Osteoblast (primary cell): Measurements from ENCODE around the gene ACBD6. TPM values are rescaled to one million over a fixed set of nuclear protein-coding genes. Genes with fewer than 3 reads are reported as not detected.

Source experiments
- DNase-seq: peaks from one replicate; pipeline ENCODE4 v3.0.0; 2011; ENCODE audit warnings: low spot score, mixed read lengths; ENCODE audit not compliant: insufficient read length; ENCODE audit errors: missing footprints
- H2AFZ ChIP-seq: 2 replicates; pipeline ENCODE4 v1.6.0; 2011; ENCODE audit warnings: mild to moderate bottlenecking, low read length
- H3K27ac ChIP-seq: 2 replicates; pipeline ENCODE4 v1.5.1; 2011; ENCODE audit warnings: mild to moderate bottlenecking, low read depth, low read length, moderate library complexity
- H3K27me3 ChIP-seq: 2 replicates; pipeline ENCODE4 v1.6.0; 2012; ENCODE audit warnings: mild to moderate bottlenecking, control low read depth, inconsistent platforms, low read length, moderate library complexity; ENCODE audit not compliant: insufficient read depth
- H3K36me3 ChIP-seq: 2 replicates; pipeline ENCODE4 v1.5.1; 2011; ENCODE audit warnings: mild to moderate bottlenecking, low read length, control low read depth, moderate library complexity; ENCODE audit not compliant: insufficient read depth
- H3K4me1 ChIP-seq: 2 replicates; pipeline ENCODE4 v1.5.1; 2011; ENCODE audit warnings: mild to moderate bottlenecking, low read length, control low read depth, moderate library complexity; ENCODE audit not compliant: insufficient read depth
- H3K4me2 ChIP-seq: 2 replicates; pipeline ENCODE4 v1.6.0; 2011; ENCODE audit warnings: mild to moderate bottlenecking, low read length; ENCODE audit not compliant: insufficient read depth
- H3K4me3 ChIP-seq: fragments of 200-600 bp; sonication (generic); 3 replicates; pipeline ENCODE4 v1.5.1; 2012; ENCODE audit warnings: mild to moderate bottlenecking, low read length, inconsistent platforms; ENCODE audit not compliant: insufficient read depth
- H3K79me2 ChIP-seq: 2 replicates; pipeline ENCODE4 v1.6.0; 2012; ENCODE audit warnings: mild to moderate bottlenecking, low read length, control low read depth, inconsistent platforms; ENCODE audit not compliant: insufficient read depth
- H3K9me3 ChIP-seq: 2 replicates; pipeline ENCODE4 v1.5.1; 2011; ENCODE audit warnings: low read depth, low read length, control low read depth
- H4K20me1 ChIP-seq: 2 replicates; pipeline ENCODE4 v1.6.0; 2012; ENCODE audit warnings: mild to moderate bottlenecking, low read length, control low read depth; ENCODE audit not compliant: insufficient read depth
- total RNA-seq: library from RNA; depleted of rRNA; stranded (reverse); fragments of >200 nt; gene quantifications from 2 replicates; pipeline ENCODE4 v1.2.3, GENCODE V29; 2012
- TF ChIP-seq, protein P1 (sequence below): IDR thresholded peaks from 2 replicates; pipeline ENCODE4 v1.5.1; 2011; ENCODE audit warnings: mild to moderate bottlenecking, low read depth, low read length, moderate library complexity; ENCODE audit errors: extremely low read depth

Gene ACBD6
- total RNA-seq, 1 donor = 55.7 TPM

DNA sequence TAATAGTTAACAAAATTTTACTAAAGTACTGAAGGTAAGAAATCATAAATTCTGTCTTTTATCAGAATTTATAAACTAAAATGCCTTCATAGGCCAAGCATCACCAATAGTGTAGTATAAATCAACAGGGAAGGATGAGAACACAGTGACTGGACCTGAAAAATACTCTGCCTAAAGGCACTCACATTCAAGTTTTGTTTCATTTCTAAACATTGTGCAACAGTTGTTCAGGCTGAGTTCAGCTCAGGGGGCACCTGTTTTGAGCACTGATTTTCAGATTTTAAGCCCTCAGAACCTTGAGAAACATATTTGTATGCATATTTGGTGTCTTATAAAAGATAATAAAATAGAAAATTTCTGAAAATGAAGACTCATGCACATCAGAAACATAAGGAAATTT, 12.4 kb downstream of the ACBD6 start:
- H3K27ac ChIP-seq = no peak overlapping the region
- H3K4me2 ChIP-seq = no peak overlapping the region
- TF ChIP-seq, protein P1, sequence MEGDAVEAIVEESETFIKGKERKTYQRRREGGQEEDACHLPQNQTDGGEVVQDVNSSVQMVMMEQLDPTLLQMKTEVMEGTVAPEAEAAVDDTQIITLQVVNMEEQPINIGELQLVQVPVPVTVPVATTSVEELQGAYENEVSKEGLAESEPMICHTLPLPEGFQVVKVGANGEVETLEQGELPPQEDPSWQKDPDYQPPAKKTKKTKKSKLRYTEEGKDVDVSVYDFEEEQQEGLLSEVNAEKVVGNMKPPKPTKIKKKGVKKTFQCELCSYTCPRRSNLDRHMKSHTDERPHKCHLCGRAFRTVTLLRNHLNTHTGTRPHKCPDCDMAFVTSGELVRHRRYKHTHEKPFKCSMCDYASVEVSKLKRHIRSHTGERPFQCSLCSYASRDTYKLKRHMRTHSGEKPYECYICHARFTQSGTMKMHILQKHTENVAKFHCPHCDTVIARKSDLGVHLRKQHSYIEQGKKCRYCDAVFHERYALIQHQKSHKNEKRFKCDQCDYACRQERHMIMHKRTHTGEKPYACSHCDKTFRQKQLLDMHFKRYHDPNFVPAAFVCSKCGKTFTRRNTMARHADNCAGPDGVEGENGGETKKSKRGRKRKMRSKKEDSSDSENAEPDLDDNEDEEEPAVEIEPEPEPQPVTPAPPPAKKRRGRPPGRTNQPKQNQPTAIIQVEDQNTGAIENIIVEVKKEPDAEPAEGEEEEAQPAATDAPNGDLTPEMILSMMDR = no peak
- H3K4me1 ChIP-seq = no peaks in the 10 kb centered on the region
- H3K27me3 ChIP-seq = no peaks in the 10 kb centered on the region
- peaks cover 9% of the 10 kb centered on the region for H3K79me2 ChIP-seq
- no peaks in the 10 kb centered on the region for H4K20me1 ChIP-seq
- DNase-seq = no peak
- H3K9me3 ChIP-seq = no peaks in the 10 kb centered on the region
- peaks cover 27% of the 10 kb centered on the region for H3K36me3 ChIP-seq
- no peak overlapping the region for H3K4me3 ChIP-seq
- H2AFZ ChIP-seq = no peak overlapping the region

DNA sequence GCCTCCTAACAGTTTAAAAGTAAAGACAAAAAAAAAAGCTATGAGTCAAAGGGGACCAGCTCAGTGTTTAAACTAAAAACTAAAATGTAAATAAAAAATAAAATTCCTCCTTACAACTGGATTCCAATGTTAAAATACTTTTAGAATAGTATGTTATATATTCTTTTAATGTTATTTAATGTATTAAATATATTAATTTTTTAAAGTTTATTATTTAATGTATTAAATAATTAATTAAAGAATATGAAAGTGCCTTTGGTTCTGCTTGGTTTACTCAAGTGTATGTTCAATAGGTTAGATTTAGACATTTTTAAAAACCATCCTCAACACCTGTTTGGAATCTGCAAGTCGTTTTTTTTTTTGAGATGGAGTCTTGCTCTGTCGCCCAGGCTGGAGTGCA, 13.1 kb downstream of the ACBD6 start:
- Histone ChIP-seq H3K27me3 (no peaks in the 10 kb centered on the region), H2AFZ (no peak overlapping the region), H3K4me1 (no peaks in the 10 kb centered on the region), H3K27ac (no peak overlapping the region), H3K9me3 (no peaks in the 10 kb centered on the region), H3K4me2 (no peak overlapping the region), H4K20me1 (no peaks in the 10 kb centered on the region), H3K79me2 (peaks cover 7% of the 10 kb centered on the region), H3K4me3 (no peak overlapping the region), H3K36me3 (peaks cover 25% of the 10 kb centered on the region)
- TF ChIP-seq, protein P1 = no peak
- no peak for DNase-seq

DNA sequence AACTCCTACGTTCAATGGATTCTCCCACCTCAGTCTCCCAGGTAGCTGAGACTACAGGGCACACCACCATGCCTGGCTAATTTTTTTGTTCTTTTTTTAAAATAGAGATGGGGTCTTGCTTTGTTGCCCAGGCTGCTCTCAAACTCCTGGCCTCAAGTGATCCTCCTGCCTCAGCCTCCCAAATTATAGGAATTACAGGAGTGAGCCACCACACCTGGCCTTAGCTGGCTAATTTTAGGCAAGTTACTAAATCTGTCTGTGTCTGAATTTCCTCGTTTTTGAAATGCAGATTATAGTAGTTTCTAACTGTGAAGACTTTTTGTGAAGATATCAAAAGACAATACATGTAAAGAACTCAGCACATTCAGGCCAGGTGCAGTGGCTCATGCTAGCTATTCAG, 13.7 kb downstream of the ACBD6 start:
- H4K20me1 ChIP-seq = no peaks in the 10 kb centered on the region
- TF ChIP-seq, protein P1 = no peak
- peaks cover 20% of the 10 kb centered on the region for H3K36me3 ChIP-seq
- no peak overlapping the region for H3K27ac ChIP-seq
- no peaks in the 10 kb centered on the region for H3K4me1 ChIP-seq
- no peak overlapping the region for H3K4me2 ChIP-seq
- DNase-seq = no peak
- no peaks in the 10 kb centered on the region for H3K27me3 ChIP-seq
- H2AFZ ChIP-seq = no peak overlapping the region
- H3K9me3 ChIP-seq = no peaks in the 10 kb centered on the region
- no peak overlapping the region for H3K4me3 ChIP-seq
- H3K79me2 ChIP-seq = peaks cover 6% of the 10 kb centered on the region

DNA sequence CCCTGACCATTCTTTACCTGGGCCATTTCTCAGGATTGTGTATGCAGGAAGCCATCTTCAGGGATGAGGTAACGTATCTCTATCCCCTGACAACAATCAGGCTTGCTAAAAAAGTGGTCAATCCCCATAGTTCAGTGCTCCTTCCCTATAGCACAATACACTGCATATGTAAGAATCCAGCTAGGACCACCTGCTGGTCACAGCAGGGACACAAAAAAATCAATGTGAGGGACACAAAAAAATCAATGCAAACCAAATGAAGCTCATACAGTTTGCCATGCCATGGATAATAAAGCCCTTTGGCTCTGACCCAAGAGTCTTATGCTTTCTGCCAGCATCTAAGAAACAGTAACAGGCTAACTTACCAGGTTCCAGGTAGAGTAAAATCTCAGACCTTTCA, 16.3 kb downstream of the ACBD6 start:
- Histone ChIP-seq H3K4me1 (no peaks in the 10 kb centered on the region), H3K4me3 (no peak overlapping the region), H4K20me1 (no peaks in the 10 kb centered on the region), H3K79me2 (peaks cover 6% of the 10 kb centered on the region), H3K27me3 (no peaks in the 10 kb centered on the region), H3K4me2 (no peak overlapping the region), H3K36me3 (peaks cover 6% of the 10 kb centered on the region), H3K9me3 (no peaks in the 10 kb centered on the region), H2AFZ (no peak overlapping the region), H3K27ac (no peak overlapping the region)
- no peak for DNase-seq
- TF ChIP-seq, protein P1 = no peak
